GM19395 (cell line): Measurements from ENCODE around the gene GSTA2.
"Not testable (repeated sequence)": the region's sequence is repeated elsewhere in the genome, so short reads cannot be mapped to it uniquely, and the experiment has no call there.

Source experiments
- ATAC-seq: cut with Tn5 transposase; IDR thresholded peaks from one replicate; pipeline ENCODE4 v1.9.1; 2021; ENCODE audit warnings: mild to moderate bottlenecking, moderate library complexity; ENCODE audit not compliant: unreplicated experiment

GSTA2 gene

DNA sequence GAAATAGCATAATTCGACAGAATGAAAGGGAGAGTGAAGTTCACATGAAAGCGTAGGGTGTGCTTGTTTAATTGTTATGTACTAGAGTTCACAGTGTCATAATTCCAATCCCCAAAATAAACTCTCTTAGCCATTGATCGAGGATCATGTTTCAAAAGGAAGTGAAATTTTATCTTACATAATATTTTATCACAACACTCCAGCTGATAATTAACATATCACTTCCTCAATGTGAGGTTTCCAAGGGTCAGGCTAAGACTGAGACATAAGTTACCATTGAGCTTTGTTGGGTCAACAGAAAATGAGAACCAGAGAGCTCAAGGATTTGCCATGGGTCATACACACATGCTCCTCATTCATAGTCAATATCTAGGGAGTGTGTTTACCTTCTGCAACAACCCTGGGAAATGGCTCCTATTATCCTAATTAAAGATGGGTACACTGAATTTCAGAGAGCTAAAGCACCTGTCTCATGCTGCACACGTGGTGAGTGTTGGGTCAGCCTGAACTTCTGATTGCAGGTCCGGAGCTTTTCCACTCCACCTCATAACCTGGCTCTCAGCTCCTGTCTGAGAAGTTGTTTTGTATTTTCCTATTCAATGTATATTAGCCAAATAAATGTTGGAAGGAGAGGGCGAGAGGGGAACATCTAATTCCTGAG is 3.0 kb downstream of the GSTA2 start:
- no peak for ATAC-seq

DNA sequence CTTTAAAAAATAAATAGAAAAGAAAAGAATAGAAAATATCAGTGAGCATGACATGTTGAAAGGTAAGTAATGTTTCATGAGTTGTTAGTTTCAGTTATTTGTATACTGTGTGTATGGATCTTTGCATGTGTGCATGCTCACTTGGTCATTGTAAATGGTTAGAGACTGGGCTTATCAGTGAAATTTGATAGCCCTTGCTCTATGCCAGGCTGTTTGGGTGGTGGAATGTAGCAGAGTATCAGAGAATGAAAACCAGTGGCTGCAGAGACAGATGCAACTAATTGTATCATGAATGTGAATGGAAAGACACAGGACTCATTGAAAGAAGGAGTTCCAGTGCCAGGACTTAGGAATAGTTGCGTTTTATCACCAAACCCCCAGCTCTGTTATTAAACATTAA is 4.2 kb downstream of the GSTA2 start:
- no peak for ATAC-seq

DNA sequence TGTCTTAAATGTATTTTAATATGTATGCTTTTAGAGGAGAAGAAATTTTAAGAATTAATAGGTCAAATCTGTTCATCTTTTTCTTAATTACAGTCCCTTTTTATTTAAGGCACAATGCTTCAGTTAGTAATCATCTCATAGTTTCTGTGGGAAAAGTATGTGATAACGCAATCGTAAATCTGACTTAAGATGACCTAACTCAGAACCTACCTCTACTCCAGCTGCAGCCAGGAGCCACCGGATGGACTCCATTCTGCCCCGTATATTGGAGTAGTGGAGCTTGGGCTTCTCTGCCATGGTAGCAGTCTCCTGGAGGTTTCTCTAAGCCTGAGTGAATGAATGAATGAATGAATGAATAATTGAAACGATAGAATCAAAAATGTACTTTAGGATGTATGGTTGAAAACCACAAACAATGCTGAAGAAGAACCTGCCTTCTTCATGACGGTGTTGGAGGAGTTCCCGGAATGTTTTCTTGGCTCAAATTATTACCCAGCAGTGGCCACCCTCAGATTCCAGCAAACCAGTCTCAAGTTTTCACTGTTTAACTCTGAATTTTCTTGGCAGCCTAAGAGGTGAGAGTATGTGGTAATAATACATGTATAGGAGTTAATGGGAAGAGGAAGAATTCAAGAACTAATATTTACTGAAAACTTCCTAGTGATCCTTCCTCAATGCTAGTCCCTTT is 5.5 kb downstream of the GSTA2 start:
- ATAC-seq = not testable (repeated sequence)

DNA sequence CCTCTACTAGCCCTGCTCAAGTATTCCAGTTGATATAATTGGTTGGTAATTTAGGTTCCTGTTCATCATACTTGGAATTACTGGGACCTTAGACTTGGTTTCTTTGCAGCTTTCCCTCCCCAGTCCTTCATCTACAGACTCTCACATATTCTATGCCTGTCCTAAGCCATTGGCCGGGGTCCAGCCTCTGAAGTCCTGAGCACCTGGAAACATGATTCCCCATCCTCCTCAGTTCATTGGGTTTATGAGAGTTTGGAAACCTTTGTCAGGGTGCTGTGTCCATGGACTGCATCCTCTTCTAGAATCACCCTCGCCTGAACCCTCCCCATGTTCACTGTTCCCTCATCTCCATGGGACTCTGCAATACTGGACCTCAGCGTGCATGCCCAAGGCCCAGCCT is 8.8 kb downstream of the GSTA2 start:
- no peak for ATAC-seq

DNA sequence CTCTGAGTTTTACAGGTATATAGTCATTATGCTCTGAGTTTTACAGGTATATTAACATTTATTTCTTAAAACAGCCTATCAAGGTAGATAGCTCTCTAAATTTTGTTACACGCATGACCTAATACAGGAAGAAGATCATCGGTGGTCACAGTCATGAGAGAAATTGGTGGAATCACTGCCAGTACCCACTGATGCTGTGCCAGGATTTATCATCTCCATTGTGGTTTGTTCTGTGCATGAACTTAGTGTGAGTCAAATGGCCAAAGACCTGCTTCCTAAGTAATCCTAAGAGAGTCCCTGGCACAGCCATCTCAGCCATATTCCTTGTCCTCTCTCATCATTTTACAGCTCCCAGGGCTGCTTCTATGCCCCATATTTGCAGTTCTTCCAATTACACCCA is 10.1 kb downstream of the GSTA2 start:
- ATAC-seq = not testable (repeated sequence)

DNA sequence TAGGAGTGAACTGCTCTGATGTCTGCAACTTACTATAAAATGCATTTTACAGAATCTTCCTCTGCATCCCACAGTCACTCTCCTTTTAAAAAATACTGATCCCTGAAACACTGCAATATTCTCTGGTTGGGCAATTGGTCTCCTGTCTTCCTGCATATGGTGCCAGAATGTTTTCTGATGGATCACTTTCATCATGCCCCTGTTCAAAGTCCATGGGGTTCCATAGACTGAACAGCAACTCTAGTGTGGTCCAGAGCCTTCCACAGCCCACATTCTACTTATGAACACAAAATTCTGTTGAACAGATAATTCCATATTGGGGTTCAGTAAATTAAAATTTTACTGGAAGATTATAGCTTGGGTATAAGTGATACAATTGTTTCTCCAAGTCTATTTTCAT is 11.0 kb downstream of the GSTA2 start:
- ATAC-seq = no peak

DNA sequence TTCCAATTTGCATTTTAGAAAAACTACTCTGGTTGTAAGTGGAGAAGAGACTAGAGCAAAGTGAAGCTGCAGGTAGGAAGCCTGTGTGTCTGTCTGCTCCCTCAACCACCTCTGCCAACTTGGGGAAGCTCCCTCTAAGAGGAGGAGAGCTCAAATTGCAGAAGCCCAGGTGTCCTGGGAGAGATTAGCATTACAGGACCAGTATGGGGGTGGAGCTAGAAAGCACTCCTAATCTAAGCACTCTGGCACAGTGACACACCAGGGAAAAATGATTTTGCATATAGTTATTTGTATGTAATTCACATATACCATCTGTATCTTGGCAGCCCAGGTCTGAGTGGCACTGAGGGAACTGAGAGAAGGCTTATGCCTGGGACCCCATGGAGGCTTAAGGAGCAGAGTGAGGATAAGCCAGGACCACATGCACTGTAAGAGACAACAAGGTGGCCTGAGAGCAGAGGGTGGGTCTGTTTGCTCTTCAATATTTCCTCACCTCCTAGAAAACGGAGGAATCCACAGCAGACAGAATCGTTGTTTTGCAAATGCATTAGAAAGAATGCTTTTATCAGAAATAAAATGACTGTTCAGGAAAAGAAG is 13.6 kb downstream of the GSTA2 start:
- no peak for ATAC-seq

DNA sequence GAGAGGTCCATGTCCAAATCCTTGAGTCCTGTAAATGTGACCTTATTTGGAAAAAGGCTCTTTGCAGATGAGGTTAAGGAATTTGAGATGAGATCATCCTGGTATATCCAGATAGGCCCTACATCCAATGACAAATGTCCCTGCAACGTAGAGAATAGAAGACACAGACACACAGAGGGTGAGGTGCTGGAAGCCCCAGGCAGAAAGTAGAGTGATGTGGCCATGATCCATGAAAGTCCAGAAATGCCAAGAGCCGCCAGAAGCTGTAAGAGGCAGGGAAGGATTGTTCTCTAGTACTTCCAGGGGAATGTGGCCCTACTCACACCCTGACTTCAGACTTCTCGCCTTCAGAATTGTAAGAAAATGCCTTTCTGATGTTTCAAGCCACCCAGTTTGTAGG is 16.0 kb downstream of the GSTA2 start:
- ATAC-seq = not testable (repeated sequence)

DNA sequence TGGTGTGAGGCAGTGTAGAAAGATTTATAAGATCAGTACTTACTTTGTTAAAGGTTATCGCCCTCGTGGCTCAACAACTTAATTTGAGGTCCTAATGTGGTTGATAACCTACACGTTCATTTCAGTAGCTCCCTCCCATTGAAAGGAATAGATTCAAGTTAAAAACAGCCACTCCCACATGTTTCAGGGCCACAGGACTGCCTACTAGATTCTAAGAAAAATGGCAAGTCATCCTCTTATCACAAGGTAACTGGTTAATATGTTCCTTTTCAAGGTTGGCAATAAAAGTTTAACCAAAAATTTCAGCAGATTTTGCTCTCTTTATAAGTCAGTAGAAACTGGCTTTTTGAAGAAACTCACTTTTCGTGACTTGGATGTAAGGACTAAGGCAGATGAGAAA is 17.1 kb downstream of the GSTA2 start:
- ATAC-seq = no peak

DNA sequence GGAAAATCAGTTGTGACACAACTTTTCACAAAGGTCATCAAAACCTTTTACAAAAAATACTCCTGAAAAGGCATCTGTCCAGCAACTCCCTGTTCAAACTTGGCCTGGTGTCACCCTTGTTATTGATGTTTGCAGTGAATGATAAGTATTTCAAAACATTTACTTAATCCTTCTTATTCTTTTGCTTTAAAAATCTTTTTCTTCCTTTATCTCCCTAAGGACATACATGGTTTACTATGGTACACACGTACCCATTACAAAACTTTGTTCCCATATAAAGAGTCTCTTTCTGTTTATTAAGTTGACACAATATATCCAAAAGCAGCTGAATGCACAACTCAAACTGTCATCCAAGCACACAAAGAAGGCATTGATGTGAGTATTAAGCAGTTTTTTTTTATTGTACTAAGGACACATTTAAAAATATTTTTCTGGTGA is 17.5 kb downstream of the GSTA2 start:
- no peak for ATAC-seq

DNA sequence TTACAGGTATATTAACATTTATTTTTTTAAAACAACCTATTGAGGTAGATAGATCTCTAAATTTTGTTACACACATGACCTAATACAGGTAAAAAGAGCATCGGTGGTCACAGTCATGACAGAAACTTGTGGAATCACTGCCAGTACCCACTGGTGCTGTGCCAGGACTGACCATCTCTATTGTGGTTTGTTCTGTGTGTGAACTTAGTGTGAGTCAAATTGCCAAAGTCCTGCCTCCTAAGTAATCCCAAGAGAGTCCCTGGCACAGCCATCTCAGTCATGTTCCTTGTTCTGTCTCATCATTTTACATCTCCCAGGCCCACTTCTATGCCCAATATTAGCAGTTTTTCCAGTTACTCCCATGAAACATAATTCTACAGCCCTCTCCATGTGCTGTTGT is 21.4 kb downstream of the GSTA2 start:
- ATAC-seq = no peak

DNA sequence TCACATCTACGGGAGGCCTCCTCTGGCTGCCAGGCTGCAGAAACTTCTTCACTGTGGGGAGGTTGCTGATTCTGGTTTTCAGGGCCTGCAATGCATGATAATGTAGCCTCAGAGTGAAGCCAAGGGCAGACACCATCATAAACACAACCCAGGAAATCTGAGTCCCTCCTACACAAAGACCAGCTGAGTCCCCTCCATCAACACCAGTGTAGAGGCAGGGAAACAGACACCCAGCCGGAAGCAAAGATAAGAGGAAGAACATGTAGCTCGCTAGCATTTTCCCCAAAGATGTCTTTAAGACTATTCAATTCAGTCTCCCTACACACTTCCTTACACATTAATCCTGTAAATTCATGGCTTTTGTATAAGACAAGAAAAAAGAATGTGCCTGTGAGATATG is 23.6 kb downstream of the GSTA2 start:
- no peak for ATAC-seq

DNA sequence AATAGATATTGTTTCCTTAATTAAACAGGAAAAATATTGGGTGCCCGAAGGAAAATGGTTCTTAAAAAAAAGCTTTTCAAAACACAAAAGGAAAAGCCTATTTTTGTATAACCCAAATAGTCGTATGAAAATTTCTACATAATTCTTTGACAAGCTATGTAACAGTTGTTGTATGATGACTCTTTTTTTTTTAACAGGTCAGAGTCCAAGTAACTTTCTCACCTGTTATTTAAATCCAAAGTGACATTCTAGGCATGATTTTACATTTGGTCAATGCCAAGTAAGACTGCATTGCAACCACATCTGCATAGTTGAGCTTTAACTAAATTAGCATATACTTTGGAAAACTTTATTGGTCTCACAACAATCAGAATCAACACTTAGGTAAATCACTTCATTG is 24.1 kb downstream of the GSTA2 start:
- no peak for ATAC-seq

DNA sequence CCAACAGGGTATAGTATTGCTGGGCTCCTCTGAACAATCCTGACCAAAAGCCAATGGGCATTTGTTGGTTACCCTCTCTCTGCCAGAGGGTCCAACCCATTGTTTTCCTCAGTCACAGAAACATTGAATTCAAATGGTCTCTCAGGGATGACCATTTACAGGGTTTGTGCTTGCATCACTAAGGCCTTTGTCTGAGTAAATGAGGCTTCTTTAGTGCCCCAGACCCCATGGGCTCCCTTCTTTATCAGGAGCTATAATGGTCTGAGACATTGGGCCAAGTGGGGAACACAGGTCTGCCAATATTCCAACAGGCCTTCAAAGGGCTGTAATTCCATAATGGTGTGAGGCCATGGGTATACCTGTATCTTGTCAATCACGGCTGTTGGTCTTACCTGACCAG is 27.1 kb downstream of the GSTA2 start:
- no peak for ATAC-seq

DNA sequence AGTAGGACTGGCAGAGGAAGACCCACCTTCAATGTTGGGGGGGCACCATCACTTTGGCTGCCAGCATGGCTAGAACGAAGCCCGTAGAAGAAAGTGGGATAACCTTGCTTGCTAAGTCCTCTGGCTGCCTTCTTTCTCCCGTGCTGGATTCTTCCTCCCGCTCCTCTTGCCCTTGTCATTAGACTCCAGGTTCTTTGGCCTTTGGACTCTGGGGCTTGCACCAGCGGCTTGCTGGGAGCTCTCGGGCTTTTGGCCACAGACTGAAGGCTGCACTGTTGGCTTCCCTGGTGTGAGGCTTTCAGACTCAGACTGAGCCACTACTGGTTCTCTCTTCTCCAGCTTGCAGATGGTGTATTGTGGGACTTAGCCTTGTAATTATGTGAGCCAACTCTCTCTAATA is 28.2 kb downstream of the GSTA2 start:
- ATAC-seq = no peak

DNA sequence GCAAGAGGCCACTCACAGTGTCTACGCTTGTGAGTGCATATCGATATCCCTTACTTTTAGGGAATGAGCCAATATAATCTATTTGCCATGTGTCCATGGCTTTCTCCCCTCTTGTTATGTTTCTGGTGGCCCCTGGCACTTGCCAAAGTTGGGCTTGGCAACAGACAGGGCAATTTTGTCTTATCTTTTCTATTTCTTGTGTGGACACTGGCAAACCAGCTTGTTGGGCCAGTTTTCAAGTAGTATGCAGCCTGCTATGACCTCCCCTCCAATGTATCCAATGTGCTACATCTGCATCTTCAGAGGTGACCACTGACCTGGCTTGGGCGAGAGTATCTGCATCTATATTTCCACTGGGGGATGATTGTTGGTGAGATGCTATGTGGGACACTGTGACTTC is 29.2 kb downstream of the GSTA2 start:
- ATAC-seq = no peak

DNA sequence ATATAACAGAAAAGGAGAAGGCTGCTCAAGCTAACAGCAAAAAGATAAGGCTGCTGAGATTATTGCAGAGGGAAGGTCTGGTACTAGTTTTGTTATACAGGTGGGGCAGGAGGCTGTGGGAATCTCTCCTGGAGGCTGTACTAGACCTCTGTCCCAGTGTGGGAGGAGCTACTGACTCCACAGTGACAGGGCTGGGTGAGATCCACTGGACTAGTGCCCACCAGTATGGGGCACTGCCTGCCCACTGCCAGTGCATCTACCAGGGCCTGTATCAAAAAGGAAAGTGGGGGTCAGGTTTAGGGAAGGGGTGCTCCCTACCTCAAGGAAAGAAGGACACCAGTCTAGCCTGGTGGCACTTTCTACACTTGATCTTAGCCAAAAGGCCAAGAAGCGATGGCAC is 30.1 kb downstream of the GSTA2 start:
- ATAC-seq = no peak

DNA sequence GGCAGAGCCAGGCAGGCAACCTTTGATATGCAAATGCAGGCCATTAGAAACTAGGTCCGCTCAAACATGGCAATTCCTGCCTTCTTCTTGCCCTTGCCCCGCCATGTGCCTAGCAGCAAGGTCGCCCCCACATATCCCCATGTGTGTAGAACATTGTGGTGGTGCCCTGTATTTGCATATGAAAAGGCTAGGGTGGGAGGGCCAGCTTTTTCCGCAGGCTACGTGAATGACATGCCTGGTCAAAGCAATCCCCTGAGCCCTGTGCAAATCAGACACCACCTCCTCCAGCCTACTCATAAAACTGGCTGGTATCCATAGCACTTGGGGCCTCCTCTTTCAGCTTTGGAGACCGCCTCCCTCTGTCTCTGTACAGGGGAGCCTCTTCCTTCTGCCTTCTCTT is 31.6 kb downstream of the GSTA2 start:
- no peak for ATAC-seq

DNA sequence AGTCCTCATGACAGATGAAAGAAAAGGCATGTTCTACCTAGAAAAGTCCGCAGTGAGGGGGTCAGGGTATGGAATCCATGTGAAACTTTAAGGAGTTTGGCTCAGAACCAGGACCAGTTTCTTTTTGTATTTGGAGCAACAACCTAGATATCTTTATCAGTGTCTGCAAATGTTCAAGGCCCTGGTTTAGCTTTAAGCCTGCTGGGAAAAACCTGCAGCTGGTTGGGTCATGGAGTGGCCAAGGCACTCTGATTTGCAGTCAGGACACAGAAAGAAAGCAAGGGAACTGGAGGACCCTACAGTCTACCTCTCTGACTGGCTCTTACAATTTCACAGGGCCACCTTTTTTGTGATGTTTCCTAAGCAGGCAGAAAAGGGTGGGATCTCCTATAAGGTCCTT is 33.7 kb downstream of the GSTA2 start:
- no peak for ATAC-seq

DNA sequence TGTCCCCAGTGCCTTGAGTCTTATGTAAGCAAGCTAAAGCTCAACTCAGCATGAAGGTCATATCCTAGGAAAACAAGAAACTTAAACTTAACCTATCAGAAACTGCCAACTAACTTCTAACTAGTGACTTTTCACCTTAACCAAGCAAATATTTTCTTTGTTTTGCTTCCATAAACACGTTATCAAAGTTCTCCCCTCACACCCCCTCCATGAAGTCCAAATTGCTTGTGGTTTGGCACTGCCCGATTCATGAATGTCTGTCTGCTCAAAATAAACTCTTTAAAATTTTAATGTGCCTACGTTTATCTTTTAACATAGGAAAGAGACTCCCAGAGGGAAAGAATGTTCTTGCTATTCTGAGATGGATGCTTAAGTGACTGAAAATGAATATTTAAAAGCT is 34.9 kb downstream of the GSTA2 start:
- no peak for ATAC-seq

DNA sequence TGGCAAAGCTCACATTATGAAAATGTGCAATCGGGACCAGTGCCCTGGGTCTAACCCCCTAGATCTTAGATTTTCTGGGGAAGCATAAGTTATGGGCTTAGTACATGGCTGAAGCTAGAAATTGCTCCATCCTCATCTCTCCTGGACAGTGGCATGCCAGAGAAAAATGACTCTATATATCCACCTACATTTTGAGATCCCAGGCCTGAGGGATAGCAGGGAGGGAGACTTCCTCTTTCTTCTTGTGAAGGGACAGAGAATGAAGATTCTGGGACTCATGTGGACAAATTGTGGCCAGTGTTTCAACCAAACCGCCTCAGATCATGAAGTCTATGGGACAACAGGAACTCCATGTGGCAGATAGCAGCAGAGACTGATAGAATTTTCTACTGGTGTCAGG is 35.4 kb downstream of the GSTA2 start:
- no peak for ATAC-seq

DNA sequence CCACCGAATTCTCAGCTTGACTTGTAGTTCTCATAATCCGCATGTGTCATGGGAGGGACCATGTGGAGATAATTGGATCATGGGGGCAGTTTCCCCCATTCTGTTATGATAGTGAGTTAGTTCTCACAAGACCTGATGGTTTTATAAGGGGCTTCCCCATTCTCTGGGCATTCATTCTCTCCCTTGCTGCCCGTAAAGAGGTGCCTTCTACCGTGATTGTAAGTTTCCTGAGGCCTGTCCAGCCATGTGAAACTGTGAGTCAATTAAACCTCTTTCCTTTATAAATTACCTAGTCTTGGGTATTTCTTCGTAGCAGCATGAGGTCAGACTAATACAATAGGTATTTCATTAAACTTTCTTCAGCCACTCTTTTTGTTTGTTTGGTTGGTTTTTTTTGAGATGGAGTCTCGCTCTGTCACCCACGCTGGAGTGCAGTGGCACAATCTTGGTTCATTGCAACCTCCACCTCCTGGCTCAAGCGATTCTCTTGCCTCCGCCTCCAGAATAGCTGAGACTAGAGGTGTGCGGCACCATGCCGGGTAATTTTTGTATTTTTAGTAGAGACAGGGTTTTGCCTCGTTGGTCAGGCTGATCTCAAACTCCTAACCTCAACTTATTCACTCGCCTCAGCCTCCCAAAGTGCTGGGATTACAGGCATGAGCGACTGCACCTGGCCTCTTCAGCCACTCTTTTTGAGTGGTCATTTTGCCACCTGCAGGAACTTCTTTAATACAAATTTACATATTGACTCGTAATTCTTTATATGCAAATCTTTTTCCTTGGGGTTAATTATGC is 36.3 kb downstream of the GSTA2 start:
- no peak for ATAC-seq
